Astrocyte of the cerebellum (primary cell): ENCODE measurements around the gene STK40.

Experiments
- DNase-seq: peaks from one replicate; pipeline ENCODE4 v3.0.0-alpha.2; 2011; ENCODE audit warnings: low read depth
- H3K4me3 ChIP-seq: 2 replicates; pipeline ENCODE4 v1.5.1; 2011; ENCODE audit warnings: mild to moderate bottlenecking, low read depth, low read length, moderate library complexity
- CTCF ChIP-seq: IDR thresholded peaks from 2 replicates; pipeline ENCODE4 v1.5.1; 2012; ENCODE audit warnings: low read length, low read depth, moderate library complexity, mild to moderate bottlenecking; ENCODE audit errors: missing control alignments
- in situ Hi-C: cut with HindIII; loops from 2 replicates; pipeline ENCODE4 v1.10.0; 2017; ENCODE audit warnings: low sequenced_read_pairs

Gene STK40

GRCh38 chr1:36309397-36309796 lies 76.3 kb downstream of the STK40 start:
- DNase-seq, result no peak
- no peak for TF ChIP-seq CTCF
- in situ Hi-C loops, result no loop called here
- H3K4me3 ChIP-seq, result no peak overlapping the region

DNA sequence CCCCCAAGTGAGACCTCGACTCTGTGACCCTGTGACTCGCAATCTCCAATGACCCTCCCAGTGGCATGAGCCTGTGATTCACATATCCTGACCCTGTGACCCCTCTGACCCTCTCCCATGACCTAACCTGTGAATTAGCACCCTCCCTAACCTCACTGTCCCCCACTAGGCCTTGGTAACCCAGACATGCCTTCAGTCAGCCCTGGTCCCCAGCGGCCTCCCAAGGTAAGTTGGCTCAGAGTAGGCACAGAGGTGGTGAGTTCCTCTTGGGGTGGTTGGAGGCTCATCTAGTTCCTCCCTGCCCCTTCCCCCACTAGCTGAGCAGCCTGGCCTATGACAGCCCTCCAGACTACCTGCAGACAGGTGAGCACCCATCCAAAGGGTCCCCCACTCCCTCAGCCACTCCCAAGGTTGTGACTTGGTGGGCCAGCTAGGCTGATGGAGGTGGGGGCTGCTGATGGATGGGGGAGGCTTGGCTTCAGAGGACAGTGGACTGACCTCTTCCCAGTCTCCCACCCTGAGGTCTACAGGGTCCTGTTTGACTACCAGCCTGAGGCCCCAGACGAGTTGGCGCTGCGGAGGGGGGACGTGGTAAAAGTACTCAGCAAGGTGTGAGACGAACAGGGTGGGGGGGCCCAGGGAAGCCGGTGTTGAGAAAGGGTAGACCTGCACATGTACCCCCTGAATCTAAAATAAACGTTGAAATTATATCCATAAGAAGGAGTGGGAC lies 78.0 kb downstream of the STK40 start:
- no peak for TF ChIP-seq CTCF
- in situ Hi-C loops, result no loop called here
- peak overlapping the region; percentile 62 for H3K4me3 ChIP-seq
- DNase-seq, result no peak

- peak overlapping the region; percentile 62 for H3K4me3 ChIP-seq
- in situ Hi-C loops, result no loop called here
- no peak for TF ChIP-seq CTCF
- DNase-seq, result peak; percentile 72
These were observed 78.7 kb downstream of the STK40 start for GRCh38 chr1:36306902-36307456.

DNA sequence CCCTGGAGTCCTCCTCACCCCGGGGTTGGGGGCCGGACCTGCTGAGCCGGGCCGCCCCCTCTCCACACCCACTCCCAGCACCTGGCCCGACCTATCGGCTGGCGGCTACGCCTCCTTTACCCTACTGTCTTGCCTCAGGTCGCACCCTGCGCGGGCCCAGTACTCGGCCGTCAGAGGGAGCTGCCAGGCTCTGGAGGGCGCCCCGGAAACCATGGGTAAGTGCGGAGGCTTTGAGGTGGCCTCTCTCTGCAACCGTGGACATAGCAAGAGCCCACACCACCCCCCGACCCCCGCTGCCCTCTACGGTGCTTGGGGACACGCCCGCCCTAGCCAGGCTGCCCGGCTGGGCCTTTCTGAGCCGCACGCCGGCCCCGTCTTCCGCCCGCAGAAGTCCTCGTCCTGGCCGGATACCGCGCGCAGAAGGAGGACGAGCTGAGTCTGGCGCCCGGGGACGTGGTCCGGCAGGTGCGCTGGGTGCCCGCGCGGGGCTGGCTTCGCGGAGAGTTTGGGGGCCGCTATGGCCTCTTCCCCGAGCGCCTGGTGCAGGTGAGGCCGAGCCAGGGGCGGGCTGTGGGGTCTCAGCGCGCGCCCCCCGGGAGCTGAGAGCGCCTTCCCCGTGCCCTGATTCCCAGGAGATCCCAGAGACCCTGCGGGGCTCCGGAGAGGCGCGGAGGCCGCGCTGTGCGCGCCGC lies 79.4 kb downstream of the STK40 start, which contains the start of gene SH3D21:
Gene SH3D21 (plus strand): TSS at position 159 of the 692 bp plus-strand sequence. CDS start 53 bp downstream, at position 212.
- peak within 1 kb of the TSS; percentile 62 for H3K4me3 ChIP-seq
- no peak for DNase-seq
- TF ChIP-seq CTCF, result peak; percentile 13
- in situ Hi-C loops, result no loop called here

DNA sequence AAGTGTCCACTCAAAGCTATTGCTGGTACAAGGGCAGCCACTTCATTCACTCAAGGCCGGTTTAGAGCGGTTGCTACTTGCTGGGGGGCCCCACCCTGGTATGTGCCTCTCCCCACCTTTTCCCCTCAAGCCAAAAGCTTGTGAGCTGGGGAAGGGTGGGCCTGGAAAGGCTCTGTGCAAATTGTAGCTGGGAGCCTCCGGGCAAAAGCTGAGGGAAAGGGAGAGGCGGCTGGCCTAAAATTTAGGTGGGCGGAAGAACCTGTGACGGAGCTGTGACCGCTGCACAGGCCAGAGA lies 79.9 kb downstream of the STK40 start:
- DNase-seq, result no peak
- no peak overlapping the region for H3K4me3 ChIP-seq

More for the DNA sequence above, 79.9 kb downstream of the STK40 start:
- in situ Hi-C loops, result no loop called here
- TF ChIP-seq CTCF, result no peak
